Measurements from ENCODE around the gene COL23A1.

The COL23A1 gene

DNA sequence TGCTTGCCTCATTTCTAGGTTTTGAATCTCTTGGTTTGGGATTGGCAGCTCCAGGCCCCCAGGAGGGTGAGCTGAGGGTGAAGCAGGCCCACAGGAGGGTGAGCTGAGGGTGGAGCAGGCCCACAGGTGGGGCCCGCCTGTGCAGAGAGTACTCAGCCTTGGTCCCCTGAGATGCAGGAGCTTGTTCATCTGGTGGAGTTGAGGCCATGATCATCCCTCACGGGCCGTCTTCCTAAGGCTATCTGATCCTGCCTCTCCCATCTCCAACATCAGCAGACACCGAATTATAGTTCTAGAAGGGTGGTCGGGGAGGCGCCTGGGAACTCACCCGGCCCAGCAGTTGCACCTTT, 225.9 kb downstream of the COL23A1 start:
- no peak for DNase-seq (ENCODE audit: low read depth, low spot score)

- no peak for DNase-seq (ENCODE audit: low read depth, low spot score)
Measured at GRCh38 chr5:178363501-178364325, 226.5 kb downstream of the COL23A1 start.

DNA sequence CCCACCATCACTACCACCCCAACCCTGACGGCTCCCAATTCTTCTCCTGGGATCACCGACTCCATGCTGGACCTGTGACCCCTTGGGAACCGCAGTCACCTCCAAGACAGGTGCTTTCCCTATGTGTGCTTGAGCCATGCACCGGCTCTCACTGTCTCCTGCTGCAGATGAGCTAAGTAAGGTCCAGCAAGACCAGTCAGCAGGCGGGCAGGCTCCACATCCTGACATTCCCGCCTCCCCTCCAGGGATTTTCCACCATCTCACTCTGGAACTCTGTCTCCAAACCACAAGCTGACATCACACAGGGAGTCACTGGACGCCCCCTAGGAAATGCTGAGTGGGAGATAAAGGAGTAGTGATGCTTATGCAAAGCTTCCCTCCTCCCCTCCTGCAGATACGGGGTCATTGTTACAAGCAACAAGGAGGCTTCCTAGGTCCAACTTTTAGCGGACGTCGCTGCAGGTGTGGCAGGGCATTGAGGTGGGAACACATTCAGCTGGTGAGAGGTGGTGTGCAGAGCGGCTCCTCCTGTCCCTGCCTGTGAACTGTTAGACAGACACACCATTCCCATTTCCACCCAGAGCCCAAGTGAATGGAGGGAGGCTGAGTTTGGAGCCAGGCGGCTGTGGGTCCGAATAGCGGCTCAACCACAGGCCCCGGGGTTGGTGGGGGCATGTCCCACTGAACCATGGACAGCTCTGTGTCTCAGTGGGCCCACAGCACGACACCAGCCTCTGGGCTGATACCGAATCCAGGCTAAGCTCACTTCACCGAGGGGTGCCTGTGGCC, 228.3 kb downstream of the COL23A1 start:
- DNase-seq (ENCODE audit: low read depth, low spot score) = no peak

- no peak for DNase-seq (ENCODE audit: low read depth, low spot score)
Measured at GRCh38 chr5:178360926-178361235, 229.3 kb downstream of the COL23A1 start.

GRCh38 chr5:178360222-178360925, 229.8 kb downstream of the COL23A1 start:
- no peak for DNase-seq (ENCODE audit: low read depth, low spot score)

GRCh38 chr5:178359738-178360137, 230.5 kb downstream of the COL23A1 start:
- no peak for DNase-seq (ENCODE audit: low read depth, low spot score)

DNA sequence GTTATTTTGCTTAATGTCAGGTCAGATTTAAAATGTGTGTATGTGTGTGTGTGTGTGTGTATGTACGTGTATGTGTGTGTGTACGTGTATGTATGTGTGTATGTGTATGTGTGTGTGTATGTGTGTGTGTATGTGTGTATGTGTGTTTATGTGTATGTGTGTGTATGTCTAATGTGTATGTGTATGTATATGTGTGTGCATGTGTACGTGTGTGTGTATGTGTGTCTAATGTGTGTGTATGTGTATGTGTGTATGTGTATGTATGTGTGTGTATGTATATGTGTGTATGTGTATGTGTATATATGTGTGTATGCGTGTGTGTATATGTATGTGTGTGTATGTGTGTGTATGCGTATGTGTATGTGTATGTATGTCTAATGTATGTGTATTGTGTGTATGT, 232.5 kb downstream of the COL23A1 start:
- no peak for DNase-seq (ENCODE audit: low read depth, low spot score)

DNA sequence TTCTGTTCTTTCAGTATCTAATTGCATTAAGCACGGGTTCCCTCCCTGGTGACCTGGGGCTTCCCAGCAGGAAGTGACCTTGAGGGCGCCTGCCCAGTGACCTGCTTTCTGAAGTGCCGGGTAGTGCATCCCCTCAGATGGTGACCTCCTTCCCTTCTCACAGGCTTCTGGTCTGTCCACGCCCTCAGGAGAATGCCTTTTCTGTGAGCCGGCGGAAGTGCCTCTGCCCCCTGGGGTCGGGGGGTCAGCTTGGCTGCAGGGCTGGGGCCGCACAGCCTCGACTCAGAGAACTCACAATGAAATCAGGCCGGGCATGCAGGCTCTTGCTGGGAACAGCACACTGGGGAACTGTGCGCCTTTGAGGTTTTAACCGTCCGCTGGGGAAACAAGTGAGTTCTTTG, 233.1 kb downstream of the COL23A1 start:
- peak; percentile 20 for DNase-seq (ENCODE audit: low read depth, low spot score)

DNA sequence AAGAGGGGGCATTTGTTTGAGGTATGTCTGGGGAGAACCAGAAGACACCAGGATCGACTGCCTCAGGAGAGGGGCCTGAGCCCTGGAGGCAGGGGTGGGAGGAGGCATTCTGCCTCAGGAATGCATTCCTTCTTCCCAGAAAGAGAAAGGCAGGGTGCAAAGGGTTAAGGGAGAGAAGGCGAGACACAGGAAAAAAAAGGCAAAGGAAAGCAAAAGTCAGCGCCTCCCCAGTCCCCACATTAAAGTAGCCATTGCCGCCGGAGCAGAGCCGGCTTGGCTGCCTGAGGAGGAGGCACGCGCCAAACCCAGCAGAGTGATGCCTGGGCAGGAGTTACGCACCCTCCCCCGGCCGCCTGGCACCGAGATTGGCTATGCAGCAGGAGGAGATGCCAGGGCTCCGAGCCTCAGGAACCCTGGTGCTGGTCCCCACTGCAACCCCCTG, 233.7 kb downstream of the COL23A1 start:
- peak; percentile 25 for DNase-seq (ENCODE audit: low read depth, low spot score)

DNA sequence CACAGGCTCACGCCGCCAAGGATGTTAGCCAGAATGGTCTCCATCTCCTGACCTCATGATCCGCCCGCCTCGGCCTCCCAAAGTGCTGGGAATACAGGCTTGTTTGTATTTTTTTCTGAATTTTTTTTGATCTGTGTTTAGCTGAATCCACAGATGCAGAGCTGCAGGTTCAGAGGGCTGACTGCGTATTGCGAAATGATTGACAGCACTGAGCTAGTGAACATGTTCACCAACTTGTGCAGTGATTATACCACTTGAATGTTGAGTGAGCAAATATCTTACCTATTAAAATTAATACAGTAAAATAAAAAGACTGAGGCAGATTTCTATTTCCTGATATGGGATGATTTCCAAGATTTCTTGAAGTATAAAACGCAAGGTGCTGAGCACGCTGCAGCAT, 234.5 kb downstream of the COL23A1 start:
- DNase-seq (ENCODE audit: low read depth, low spot score) = no peak

DNA sequence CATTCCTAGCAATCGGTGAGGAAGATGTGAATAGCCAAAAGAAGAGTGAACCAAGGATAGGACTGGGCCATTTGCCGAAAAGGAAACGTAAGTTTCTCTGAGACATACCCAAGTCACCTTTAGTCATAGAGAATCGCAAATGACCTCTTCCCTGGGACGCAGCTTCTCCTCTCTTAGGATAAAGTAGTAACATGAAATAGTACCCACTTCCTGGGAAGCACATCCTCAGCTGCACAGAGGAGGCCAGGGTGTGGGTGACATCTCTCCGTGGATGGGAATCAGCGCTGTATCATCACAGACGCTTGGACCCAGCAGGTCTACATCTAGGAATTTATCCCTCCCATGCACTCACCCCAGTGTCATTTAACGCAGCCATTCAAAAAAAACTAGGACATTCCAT, 236.7 kb downstream of the COL23A1 start:
- DNase-seq (ENCODE audit: low read depth, low spot score) = no peak

DNA sequence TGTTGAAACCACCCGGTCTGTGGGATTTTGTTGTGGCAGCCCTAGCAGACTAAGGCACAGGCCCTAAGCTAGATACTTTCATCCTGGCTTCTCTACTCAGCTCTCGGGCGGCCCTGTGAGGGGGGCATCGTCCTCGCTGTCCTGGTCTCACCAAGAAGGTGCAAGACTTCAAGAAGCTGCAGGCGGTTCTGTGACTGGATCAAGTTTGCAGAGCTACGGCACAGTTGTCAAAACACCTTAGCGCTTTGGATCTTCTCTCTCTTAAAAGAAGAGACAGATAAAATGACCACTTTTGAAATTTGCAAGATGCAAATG, 238.2 kb downstream of the COL23A1 start:
- no peak for DNase-seq (ENCODE audit: low read depth, low spot score)

DNA sequence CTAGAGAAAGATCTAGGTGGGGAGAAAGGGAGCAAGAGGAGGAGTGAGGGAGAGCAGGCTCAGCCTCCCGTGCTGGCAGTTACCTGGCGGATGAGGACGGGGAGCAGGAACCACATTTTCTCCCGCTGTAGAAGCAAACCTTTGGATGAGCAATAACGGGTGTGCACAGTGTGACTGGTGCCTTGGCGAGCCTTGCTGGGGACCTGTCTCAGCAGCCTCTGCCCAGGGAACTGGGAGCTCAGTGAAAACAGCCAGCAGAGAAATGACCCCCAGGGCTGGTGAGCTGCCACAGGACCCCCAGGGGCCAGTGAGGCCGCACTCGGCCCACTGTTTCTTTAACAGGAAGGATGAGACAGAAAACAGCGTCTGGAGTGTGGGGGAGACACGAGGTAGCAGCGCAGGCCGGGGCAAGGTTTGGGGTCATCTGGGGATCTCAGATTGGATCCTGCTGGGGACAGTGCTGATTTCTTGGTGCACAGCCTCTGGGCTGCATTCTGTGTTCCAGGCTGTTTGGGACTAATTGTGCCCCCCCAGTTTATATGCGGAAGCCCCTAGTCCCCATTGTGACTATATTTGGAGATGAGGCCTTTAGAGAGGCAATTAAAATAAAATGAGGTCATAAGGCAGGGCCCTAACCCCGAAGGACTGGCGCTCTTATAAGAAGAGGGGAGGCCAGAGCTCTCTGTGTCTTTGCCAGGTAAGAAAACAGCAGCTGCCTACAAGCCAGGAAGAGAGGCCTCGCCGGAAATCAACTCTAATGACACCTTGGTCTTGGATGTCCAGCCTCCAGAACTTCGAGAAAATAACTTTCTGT, 238.8 kb downstream of the COL23A1 start:
- no peak for DNase-seq (ENCODE audit: low read depth, low spot score)

- DNase-seq (ENCODE audit: low read depth, low spot score) = no peak
Measured at GRCh38 chr5:178350361-178351220, 239.6 kb downstream of the COL23A1 start.

DNA sequence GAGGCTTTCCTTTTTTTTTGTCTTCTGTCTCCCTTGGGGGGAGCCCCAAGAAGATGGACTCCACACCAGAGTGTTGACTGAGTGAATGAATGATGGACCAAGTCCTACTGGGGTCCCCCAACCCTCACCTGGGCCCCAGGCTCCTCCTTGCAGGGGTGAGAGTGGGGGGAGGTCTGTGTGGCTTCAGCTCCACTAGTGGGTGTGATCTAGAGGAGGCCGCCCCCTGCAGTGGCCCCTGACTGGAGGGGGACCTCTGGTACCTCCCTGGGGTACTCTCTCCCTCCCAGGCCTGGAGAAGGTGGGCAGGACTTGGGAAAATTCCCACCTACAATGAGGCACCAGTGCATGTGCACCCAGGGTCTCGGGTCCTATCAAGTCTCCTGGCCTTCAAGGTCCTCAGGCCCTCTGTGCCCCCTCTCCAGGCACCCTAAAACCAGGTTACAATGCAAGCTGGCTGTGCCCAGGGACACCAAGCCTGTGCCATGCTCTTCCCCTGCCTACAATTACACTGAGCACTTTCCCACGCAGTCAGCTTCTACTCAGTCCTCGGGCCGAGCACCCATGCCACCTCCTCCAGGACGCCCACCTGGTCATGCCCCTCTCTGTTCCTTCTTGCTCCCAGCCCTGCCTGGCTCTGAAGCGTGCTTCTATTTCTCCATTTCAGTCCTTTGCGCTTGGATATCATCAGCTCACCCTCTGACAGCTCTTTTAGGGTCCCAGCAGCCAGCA, 240.4 kb downstream of the COL23A1 start:
- DNase-seq (ENCODE audit: low read depth, low spot score) = no peak

DNA sequence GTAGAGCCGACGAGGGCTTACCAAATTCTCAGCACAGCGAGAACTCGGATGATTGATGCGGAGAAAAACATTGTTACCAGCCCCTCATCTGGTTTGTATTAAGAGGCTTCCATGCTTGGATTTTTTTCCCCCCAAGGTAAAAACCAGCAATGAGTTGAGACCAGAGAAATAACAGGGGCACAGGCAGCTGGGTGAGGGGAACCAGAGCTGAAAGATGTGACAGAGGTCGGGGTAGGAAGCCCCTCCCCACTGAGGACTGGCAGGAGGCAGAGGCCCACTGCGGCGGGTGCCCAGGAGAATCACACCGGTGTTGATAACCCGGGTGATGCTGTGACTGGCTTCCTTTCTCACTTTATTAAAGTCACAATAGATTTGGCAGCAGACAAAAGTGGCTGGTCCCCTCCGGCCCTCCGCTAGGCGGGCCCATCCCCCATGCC, 241.1 kb downstream of the COL23A1 start:
- DNase-seq (ENCODE audit: low read depth, low spot score) = no peak

GRCh38 chr5:178348356-178349074, 241.7 kb downstream of the COL23A1 start:
- DNase-seq (ENCODE audit: low read depth, low spot score) = no peak

- no peak for DNase-seq (ENCODE audit: low read depth, low spot score)
Measured at GRCh38 chr5:178347956-178348355, 242.2 kb downstream of the COL23A1 start.

GRCh38 chr5:178346607-178347334, 243.4 kb downstream of the COL23A1 start:
- DNase-seq (ENCODE audit: low read depth, low spot score) = no peak

Measured in iPS DF 19.7 (cell line).